Measurements from ENCODE around the gene FAM174C.

DNA sequence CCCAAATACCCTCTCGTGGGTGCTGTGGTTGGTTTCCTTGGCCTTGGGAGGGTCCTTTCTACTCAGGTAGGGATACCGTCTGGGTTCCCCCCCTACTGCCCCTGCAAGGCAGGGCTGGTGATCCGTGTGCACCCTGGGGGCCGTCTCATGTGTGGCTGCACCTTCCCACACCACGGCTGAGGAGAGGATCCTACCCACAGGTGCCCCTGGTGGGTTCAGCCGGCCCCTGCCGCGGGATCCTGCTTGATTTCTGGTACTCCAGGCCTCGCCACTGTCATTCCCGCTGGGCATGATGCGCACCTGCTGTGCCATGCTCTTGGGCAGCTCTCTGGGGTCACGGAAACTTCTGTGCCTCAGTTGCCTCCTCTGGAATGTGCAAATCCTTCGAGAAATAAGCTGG is 41.1 kb downstream of the FAM174C start:
- no peak for TF ChIP-seq POLR2A (IDR thresholded peaks at IDR 0.05)
- no peak for TF ChIP-seq CTCF (IDR thresholded peaks at IDR 0.05)
